GM21576 (cell line): ENCODE measurements around the gene FAM180A.
"Not testable (repeated sequence)": the region's sequence is repeated elsewhere in the genome, so short reads cannot be mapped to it uniquely, and the experiment has no call there.

Experiments
- ATAC-seq: cut with Tn5 transposase; IDR thresholded peaks from one replicate; pipeline ENCODE4 v1.9.1; 2021; ENCODE audit warnings: mild to moderate bottlenecking, moderate library complexity; ENCODE audit not compliant: unreplicated experiment

Gene FAM180A

GRCh38 chr7:135742371-135742770, 6.2 kb downstream of the FAM180A start:
- ATAC-seq: no peak

GRCh38 chr7:135741905-135742304, 6.7 kb downstream of the FAM180A start:
- ATAC-seq: no peak

- ATAC-seq: no peak
These were observed 7.7 kb downstream of the FAM180A start for GRCh38 chr7:135740889-135741288.

- not testable (repeated sequence) for ATAC-seq
These were observed 11.3 kb downstream of the FAM180A start for GRCh38 chr7:135737306-135737647.

- ATAC-seq: no peak
These were observed 11.9 kb downstream of the FAM180A start for GRCh38 chr7:135736586-135737305.

- ATAC-seq: no peak
These were observed 14.3 kb downstream of the FAM180A start for GRCh38 chr7:135734343-135734689.

GRCh38 chr7:135733603-135734342, 14.8 kb downstream of the FAM180A start:
- ATAC-seq: no peak

- ATAC-seq: no peak
These were observed 17.5 kb downstream of the FAM180A start for GRCh38 chr7:135731131-135731530.

- ATAC-seq: no peak
These were observed 19.4 kb downstream of the FAM180A start for GRCh38 chr7:135729230-135729629.

- ATAC-seq: no peak
These were observed 20.4 kb downstream of the FAM180A start, which contains the start of gene SLC13A4 for GRCh38 chr7:135728136-135728669. TSS of gene SLC13A4 (minus strand) at chr7:135728186. CDS start at chr7:135727496, 690 bp downstream.

GRCh38 chr7:135726911-135727673, 21.5 kb downstream of the FAM180A start:
- ATAC-seq: no peak

- no peak for ATAC-seq
These were observed 22.3 kb downstream of the FAM180A start for GRCh38 chr7:135726276-135726788.

GRCh38 chr7:135723411-135723810, 25.2 kb downstream of the FAM180A start:
- no peak for ATAC-seq

- ATAC-seq: no peak
These were observed 27.3 kb downstream of the FAM180A start for GRCh38 chr7:135721198-135721820.

GRCh38 chr7:135719688-135720087, 28.9 kb downstream of the FAM180A start:
- no peak for ATAC-seq

- ATAC-seq: no peak
These were observed 29.7 kb downstream of the FAM180A start for GRCh38 chr7:135718794-135719437.

GRCh38 chr7:135718219-135718618, 30.4 kb downstream of the FAM180A start:
- ATAC-seq: no peak

GRCh38 chr7:135717693-135718092, 30.9 kb downstream of the FAM180A start:
- ATAC-seq: no peak

GRCh38 chr7:135716677-135717238, 31.9 kb downstream of the FAM180A start:
- ATAC-seq: no peak

GRCh38 chr7:135715673-135716072, 32.9 kb downstream of the FAM180A start:
- ATAC-seq: no peak
